ENCODE results near the gene TOMM20.

- TF ChIP-seq CTCF (IDR thresholded peaks at IDR 0.05) (no peak), EZH2 (IDR thresholded peaks at IDR 0.05) (no peak)
These were observed 21.2 kb upstream of the TOMM20 start for GRCh38 chr1:235149824-235150223.

Measured in neural progenitor cell (in vitro differentiated cells).